GM19043 (cell line): Measurements from ENCODE around the gene EIF4E1B.
"Not testable (repeated sequence)": the region's sequence is repeated elsewhere in the genome, so short reads cannot be mapped to it uniquely, and the experiment has no call there.

Experiments
- ATAC-seq: cut with Tn5 transposase; IDR thresholded peaks from one replicate; pipeline ENCODE4 v1.9.1; 2021; ENCODE audit warnings: low read depth; ENCODE audit not compliant: unreplicated experiment

Gene EIF4E1B, protein sequence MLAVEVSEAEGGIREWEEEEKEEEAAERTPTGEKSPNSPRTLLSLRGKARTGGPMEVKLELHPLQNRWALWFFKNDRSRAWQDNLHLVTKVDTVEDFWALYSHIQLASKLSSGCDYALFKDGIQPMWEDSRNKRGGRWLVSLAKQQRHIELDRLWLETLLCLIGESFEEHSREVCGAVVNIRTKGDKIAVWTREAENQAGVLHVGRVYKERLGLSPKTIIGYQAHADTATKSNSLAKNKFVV

DNA sequence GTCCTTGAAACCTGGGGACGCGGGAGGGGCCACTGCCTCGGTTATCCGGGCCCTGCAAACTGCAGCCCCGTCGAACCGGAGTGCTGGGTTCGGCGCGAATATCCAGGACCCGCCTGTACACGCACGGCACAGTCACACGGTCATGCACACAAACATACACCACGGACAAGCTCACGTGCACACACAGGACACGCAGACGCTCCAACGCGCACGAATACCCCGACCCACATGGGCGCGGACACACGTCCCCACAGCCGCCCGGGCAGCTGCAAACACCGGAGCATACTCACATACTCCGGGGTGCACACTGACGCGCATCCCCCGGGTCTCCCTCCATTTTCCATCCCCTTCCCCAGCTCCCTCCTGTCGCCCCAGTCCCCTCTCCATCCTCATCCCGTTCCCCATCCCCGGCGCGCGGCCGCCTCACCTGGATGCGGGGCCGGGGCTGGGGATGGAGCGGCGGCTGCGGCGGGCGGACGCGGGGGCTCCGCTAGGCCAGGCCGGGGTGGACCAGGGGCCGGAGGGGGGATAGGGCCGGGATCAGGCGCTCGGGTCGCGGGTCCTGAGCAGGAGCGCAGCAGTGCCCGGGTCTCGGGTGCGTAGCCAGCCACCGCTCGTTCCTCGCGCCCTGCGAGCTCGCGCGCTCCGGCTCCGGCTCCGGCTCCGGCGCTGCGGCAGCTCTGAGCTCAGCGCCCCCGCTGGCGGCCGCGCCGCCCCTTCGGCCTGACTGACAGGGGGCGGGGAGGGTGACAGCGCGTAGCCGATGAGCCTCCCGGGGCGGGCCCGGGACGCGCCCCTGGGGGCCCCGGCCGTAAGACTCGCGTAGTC lies at the start of gene EIF4E1B, which contains the start of gene SNCB:
EIF4E1B (plus strand) TSS at position 823 of the 828 bp plus-strand sequence. CDS start 12,113 bp downstream, outside the sequence.
SNCB (minus strand) TSS at position 682 of the 828 bp plus-strand sequence. CDS start 880 bp downstream, outside the sequence.
- ATAC-seq, result peak; percentile 64

DNA sequence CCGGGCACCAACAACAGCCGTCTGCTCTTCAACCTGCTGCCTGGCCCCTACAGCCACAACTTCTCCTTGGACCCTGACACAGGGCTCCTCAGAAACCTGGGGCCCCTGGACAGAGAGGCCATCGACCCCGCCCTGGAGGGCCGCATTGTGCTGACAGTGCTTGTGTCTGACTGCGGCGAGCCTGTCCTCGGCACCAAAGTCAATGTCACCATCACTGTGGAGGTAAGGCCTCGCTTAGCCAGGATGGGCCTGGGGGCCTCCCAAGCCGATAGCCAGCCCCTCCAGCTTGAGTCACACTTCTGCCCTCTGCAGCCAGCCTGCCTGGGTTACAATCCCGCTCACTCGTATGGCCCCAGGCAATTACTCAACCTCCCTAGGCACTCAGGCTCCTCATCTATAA lies 49.1 kb upstream of the EIF4E1B start:
- ATAC-seq, result no peak

DNA sequence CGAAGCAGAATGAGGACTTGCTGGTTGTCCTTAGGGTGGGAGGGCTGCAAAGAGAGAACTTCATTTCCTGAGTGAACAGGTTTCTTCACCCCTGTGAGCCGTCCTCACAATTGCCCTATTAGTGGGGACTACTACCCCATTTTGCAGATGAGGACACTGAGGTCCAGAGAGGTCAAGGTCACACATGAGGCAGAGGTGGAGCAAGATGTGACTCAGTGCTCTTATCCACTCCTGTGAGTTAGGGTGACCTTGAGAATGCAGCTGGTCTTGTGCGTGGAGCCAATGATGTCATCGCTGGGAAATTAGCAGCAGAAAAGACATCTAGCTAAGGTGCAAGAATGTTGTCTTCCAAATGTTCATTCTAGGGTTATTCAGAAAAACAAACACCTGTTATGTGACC lies 47.4 kb upstream of the EIF4E1B start:
- no peak for ATAC-seq

DNA sequence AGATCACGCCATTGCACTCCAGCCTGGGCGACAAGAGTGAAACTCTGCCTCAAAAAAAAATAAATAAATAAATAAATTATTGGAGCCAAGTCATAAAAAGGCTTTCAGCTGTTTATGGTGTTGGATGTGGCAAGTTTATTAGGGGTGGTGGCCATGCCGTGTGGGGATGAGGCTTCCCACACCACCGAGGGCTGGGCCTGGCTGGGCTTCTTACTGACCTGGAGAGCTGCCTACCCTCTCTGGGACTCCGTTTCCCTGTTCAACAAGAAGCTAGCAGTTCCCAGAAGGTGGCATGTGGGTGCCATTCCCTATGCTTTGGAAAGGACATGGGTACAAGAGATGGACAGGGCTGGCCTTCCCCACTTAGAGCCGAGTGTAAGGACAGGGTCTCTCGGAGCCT lies 43.1 kb upstream of the EIF4E1B start:
- ATAC-seq, result no peak

DNA sequence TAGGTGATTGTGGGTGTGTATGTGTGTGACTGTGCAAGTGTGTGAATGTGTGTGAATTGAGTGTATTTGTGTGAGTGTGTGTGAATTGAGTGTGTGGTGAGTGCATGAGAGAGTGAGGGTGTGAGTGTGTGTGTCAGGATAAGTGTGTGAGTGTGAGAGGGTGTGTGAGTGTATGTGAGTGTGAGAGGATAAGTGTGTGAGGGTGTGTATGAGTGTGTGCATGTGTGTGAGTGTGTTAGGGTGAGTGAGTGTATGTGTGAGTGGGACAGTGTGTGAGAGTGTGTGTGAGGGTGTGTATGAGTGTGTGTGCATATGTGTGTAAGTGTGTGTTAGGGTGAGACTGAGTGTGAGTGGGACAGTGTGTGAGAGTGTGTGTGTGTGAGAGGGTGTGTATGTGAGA lies 42.2 kb upstream of the EIF4E1B start:
- ATAC-seq, result no peak

DNA sequence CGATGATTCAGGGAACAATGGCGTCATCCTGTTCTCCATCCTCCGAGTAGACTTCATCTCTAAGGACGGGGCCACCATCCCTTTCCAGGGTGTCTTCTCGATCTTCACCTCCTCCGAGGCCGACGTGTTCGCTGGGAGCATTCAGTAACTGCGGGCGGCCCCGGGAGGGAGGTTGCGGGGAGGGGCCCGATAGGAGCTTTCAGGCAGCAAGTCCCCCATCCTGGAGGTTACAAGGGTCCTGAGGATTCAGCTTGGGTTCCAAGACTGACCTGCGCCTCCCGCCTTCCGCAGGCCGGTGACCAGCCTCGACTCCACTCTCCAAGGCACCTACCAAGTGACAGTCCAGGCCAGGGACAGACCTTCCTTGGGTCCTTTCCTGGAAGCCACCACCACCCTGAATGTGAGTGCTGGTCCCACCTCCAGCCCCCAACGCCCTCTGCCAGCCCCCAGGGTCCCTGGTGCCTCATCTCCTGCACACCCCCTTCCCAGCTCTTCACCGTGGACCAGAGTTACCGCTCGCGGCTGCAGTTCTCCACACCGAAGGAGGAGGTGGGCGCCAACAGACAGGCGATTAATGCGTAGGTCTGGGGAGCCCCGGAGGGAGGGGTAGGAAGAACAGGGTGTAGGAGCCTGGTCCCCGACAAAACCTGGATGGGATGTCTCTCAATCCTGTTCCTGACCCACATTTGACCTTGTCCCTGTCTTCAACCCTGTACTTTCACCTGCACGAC lies 41.3 kb upstream of the EIF4E1B start:
- ATAC-seq, result no peak

DNA sequence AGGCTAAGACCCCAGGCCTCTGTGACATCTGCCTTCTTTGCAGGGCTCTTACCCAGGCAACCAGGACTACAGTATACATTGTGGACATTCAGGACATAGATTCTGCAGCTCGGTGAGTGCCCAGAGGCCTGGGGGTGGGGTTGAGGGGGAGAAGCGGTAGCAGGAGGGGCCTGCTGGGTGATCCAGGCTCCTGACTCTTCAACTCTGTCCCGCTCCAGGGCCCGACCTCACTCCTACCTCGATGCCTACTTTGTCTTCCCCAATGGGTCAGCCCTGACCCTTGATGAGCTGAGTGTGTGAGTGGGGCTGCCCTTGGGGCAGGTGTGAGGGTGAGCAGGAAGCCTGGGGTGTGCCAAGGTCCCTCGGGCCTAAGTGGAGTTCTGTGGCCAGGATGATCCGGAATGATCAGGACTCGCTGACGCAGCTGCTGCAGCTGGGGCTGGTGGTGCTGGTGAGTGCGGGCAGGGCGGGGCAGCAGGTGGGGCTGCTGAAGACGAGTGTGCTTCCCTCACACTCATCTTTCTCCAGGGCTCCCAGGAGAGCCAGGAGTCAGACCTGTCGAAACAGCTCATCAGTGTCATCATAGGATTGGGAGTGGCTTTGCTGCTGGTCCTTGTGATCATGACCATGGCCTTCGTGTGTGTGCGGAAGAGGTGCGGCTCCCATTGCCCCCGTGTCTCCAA lies 40.3 kb upstream of the EIF4E1B start:
- no peak for ATAC-seq

DNA sequence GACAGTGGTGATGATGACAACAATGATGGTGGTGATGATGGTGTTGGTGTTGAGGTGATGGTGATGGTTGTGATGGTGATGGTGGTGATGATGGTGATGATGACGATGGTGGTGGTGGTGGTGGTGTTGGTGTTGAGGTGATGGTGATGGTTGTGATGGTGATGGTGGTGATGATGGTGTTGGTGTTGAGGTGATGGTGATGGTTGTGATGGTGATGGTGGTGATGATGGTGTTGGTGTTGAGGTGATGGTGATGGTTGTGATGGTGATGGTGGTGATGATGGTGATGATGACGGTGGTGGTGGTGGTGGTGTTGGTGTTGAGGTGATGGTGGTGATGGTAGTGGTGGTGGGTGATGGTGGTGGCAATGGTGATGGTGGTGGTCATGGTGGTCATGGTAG lies 38.8 kb upstream of the EIF4E1B start:
- not testable (repeated sequence) for ATAC-seq

DNA sequence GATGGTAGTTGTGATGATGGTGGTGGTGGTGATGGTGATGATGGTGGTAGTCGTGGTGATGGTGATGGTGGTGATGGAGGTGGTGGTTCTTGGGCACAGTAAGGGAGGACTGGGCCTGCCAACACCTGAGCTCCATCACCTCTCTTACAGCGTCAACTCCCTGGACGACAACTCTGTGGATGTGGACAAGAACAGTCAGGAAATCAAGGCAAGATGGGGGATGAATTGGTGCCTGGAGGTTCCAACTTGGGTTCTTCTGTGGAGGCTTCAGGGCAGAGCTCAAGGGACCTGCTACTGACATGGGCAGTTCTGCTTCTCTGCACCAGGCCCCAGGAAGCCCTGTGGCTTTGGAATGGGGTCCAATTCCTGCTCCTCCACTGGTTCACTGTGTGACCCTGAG lies 37.9 kb upstream of the EIF4E1B start:
- no peak for ATAC-seq

DNA sequence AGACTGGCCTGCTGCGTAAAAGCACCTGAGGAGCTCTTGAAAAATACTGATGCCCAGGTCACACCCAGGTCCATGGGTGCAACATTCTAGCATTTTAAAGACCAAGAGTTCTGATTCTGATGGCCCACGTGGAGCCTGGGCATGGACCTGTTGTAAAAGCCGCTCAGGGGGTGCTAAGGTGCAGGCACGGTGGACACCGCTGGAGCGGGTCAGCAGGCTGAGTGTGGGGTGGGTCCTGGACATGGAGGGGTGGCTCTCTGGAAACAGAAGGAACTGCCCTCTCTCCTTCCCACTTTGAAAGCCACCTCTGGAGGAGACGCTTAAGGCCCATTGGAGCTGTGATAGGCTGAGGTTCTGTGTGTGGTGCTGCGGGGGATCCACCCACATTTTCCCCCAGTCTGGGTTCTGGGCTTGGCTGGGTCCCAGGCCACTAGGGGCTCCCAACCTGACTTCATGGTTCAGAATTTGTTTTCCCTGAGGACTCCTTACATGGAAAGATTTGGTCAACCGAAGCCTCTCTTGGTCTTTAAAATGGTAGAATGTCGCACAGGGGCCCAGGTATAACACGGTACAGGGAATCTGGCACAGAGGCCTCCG lies 37.1 kb upstream of the EIF4E1B start:
- ATAC-seq, result no peak

DNA sequence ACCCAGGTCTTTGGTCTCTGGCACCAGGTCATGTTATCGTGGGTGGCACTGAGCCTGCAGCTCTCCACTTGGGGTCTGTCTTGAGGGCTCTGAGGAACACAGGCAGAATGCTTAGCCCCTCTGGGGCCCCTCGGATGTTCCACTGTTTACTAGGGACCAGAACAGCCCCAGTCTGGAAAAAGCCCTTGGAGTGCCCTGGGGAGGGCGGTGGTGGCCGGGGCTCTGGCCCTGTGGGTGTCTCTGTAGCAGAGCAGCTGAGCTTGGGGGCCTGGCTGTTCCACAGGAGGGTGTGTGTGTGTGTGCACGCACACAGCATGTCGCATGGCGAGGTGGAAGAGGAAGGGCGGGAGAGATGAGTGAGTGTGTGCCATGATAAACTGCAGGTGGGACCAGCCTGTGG lies 35.9 kb upstream of the EIF4E1B start:
- no peak for ATAC-seq

DNA sequence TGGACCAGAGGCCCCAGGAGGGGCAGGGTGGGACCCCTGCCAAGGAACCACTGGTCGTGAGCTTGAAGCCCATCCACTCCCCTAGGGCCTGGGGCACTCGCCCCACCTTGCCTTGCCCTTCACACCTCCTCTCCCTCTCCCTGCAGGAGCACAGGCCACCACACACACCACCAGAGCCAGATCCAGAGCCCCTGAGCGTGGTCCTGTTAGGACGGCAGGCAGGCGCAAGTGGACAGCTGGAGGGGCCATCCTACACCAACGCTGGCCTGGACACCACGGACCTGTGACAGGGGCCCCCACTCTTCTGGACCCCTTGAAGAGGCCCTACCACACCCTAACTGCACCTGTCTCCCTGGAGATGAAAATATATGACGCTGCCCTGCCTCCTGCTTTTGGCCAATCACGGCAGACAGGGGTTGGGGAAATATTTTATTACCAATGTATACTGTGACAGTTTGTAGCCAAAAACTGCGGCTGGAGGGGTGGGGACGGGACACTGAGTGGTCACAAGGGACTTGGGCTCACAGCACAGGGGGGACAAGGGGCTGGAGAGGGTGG lies 35.0 kb upstream of the EIF4E1B start:
- no peak for ATAC-seq

DNA sequence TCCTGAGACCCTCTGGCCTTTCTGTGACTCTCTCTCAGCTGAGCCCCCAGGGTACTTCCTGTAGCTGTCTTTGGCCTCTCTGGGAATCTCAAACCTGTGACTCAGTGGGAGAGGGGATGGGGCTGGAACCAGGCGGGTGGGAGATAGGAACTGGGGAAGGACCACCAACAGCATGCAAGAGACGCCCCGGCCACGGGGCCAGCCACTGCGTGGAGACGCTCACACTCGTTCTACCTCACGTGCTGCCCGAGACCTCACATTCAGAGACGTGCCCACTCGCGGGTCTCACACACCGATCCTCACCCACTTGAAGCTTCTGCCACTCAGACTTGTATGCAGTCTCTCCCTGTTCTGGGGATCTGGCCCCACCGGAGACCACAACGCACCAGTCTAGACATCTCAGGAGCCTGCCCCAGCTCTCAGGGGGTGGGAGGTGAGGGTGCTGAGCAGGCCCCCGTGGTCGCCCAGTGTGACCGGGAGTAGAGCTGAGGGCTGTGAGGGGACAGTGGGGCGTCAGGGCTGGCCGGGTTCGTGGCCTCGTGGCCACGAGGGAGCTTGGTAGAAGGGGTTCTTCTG lies 34.3 kb upstream of the EIF4E1B start:
- no peak for ATAC-seq

DNA sequence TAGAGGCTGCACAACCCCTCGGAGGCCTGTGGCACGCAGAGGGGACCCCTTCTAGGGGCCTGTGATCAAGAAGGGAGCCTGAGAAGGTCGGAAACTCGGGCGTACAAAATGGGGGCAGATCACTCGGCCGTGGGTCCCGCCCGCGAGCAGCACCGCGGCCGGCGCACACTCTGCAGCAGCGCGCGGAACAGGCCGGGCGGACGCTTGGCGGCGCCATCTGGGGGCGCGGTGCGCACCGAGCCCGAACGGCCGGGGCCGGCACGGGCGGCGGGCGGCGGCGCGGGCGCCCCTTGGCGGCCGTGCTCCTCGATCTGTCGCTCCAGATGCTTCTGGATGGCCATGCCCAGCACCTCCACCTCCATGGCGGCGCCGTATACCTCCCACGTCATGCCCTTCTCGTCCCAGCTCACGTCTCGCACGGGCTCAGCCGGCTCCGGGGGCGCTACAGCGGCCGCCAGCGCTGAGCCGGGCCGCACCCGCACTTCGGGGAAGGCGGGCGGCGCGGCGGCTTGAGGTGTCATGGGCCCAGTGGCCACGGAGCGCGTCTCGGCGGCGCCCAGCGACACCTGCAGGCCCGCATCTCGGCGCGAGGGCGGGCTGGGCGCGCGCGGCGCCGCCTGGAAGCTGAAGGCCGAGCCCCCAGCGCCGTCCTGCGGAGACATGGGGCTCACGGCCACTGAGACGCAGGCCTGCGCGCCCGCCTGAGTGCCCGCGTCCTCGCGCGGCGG lies 33.6 kb upstream of the EIF4E1B start:
- ATAC-seq, result no peak

DNA sequence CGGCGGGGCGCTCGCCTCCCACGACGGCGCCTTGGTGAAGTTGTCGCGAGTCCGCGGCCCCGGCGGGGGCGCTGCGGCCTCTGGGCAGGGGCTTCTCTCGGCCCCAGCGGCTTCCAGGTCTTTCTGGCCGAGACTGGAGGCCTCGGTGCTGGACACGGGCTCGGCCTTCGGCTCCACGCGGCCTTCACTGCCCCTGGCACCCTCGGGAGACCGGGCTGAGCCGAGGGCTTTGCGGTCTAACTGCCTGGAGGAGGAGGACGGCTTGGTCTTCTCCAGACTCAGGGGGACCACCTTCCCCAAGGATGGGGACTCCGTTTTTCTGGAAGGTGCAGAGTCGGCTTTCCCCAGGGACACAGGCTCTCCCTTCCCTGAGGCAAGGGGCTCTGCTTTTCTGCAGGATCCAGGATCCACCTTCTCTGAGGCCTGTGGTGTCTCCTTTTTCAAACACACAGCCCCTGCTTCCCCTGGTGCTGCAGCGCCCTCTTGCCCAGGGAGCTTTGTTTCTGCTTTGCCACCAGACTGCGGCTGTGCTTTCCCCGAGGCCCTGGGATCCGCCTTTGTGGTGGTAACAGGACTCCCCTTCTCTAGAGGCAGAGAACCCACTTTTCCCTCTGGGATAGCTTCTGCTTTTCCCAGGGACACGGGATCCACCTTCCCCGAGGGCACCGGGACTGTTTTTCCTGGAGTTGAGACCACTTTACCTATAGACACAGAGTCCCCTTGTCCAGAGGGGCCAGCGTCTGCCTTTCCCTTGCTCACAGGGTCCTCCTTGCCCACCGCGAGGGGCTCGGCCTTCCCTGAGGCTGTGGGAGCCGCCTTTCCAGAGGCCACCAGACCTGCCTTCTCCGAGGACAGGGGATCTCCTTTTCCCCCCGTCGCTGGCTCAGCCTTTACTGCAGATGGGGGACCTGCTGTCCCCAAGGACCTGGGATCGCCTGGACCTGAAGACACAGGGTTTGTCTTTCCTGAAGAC lies 32.8 kb upstream of the EIF4E1B start:
- no peak for ATAC-seq

DNA sequence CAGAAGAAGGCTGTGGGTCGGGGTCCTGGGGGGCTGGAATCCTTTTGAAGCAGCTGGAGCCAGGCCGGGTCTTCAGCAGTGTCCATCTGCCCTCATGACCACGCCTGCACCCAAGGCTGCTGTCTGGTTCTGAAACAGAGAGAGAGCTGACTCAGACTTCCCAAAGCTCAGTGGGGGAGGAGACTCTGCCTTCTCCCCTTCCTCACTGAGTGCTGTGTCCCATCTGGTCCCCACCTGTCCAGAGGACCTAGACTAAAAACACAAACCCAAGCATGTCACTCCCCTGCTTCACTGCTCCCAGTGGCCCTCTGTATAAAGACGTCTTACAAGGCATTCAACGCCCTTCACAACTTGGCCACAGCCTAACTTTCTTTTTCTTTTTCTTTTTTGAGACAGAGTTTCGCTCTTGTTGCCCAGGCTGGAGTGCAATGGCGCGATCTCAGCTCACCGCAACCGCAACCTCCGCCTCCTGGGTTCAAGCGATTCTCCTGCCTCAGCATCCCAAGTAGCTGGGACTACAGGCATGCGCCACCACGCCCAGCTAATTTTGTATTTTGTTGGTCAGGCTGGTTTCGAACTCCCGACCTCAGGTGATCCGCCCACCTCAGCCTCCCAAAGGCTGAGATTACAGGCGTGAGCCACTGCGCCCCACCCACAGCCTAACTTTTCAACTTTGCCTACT lies 30.6 kb upstream of the EIF4E1B start:
- not testable (repeated sequence) for ATAC-seq

DNA sequence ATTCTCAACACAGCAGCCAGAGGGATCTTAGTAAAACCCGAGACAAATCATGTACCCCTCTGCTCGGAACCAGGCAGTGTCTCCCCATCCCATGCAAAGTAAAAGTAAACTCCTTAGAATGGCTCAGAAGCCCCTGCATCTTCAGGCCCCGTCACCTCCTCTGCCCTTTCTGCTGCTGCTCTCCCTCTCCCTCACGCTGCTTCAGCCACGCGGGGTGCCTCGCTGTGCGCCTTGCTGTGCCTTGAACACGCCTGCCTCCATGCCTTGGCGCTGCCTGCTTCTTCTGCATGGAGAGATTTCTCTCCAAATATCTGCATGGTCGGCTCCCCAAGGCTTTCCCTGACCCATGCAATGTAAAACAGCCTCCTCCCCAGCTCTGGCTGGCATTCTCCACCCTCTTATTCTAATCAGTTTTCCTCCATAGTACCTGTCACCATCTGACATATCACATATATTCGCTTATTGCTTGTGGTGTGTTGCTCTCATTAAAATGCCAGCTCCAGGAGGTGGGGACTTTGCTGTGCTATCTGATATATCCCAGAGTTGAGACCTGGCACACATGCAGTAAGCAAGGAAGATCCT lies 28.5 kb upstream of the EIF4E1B start:
- ATAC-seq, result no peak
